SK-N-MC (cell line): ENCODE measurements around the gene ATL1.

Experiments
- DNase-seq: peaks from one replicate; pipeline ENCODE4 v3.0.0-alpha.2; 2011; ENCODE audit warnings: low read depth, low spot score
- H3K27ac ChIP-seq: fragments of 200-600 bp; sonication (generic); 2 replicates; pipeline ENCODE4 v1.5.1; 2016; ENCODE audit warnings: mixed run types
- H3K36me3 ChIP-seq: fragments of 200-600 bp; sonication (generic); 2 replicates; pipeline ENCODE4 v1.6.1; 2017; ENCODE audit warnings: antibody characterized with exemption, low read length, mixed read lengths; ENCODE audit not compliant: insufficient read depth
- H3K4me3 ChIP-seq: fragments of 200-600 bp; sonication (generic); 2 replicates; pipeline ENCODE4 v1.5.1; 2016
- H3K9ac ChIP-seq: fragments of 200-600 bp; sonication (generic); 2 replicates; pipeline ENCODE4 v1.8.0; 2017; ENCODE audit warnings: mixed run types, mixed read lengths; ENCODE audit not compliant: insufficient read length
- H3K9me3 ChIP-seq: fragments of 200-600 bp; sonication (generic); 2 replicates; pipeline ENCODE4 v1.6.1; 2017; ENCODE audit warnings: low read depth, mild to moderate bottlenecking, antibody characterized with exemption, low read length, moderate library complexity, mixed read lengths
- EZH2 ChIP-seq: fragments of 200-600 bp; sonication (generic); IDR thresholded peaks from one replicate; pipeline ENCODE4 v1.6.1; 2017; ENCODE audit warnings: antibody characterized with exemption
- FOXP2 ChIP-seq: optimal IDR thresholded peaks from 2 replicates; pipeline ENCODE3; 2011; ENCODE audit warnings: mild to moderate bottlenecking, moderate library complexity; ENCODE audit not compliant: insufficient read depth; ENCODE audit errors: extremely low read length, control extremely low read depth
- POLR2AphosphoS5 ChIP-seq: IDR thresholded peaks from 2 replicates; pipeline ENCODE4 v1.6.1; 2012; ENCODE audit warnings: mild to moderate bottlenecking, low read depth, low read length, borderline replicate concordance

The ATL1 gene

GRCh38 chr14:50559990-50560930 is at the start of gene ATL1:
ATL1 (plus strand) TSS chr14:50560145; CDS start chr14:50560266, 121 bp downstream.
- TF ChIP-seq POLR2AphosphoS5 (no peak), EZH2 (no peak), FOXP2 (peak; percentile 51)
- Histone ChIP-seq H3K27ac (no peak within 1 kb of the TSS), H3K9me3 (no peaks in the 10 kb centered on the region), H3K9ac (peak within 1 kb of the TSS; percentile 59), H3K36me3 (no peaks in the 10 kb centered on the region), H3K4me3 (peak within 1 kb of the TSS; percentile 81)
- DNase-seq: no peak

- no peak for TF ChIP-seq FOXP2
- no peak for TF ChIP-seq POLR2AphosphoS5
- peaks cover 7% of the 10 kb centered on the region; the same call in 1 of the 2 replicates for H3K9me3 ChIP-seq
- H3K9ac ChIP-seq: no peak overlapping the region
- H3K36me3 ChIP-seq: peaks cover 4% of the 10 kb centered on the region; the same call in 1 of the 2 replicates
- H3K27ac ChIP-seq: no peak overlapping the region
- DNase-seq: no peak
- H3K4me3 ChIP-seq: no peak overlapping the region
These were observed 49.8 kb upstream of the ATL1 start for GRCh38 chr14:50510157-50510556.

- H3K36me3 ChIP-seq: peaks cover 13% of the 10 kb centered on the region
- peaks cover 7% of the 10 kb centered on the region; the same call in 1 of the 2 replicates for H3K9me3 ChIP-seq
- no peak overlapping the region for H3K27ac ChIP-seq
- TF ChIP-seq EZH2 (no peak), POLR2AphosphoS5 (no peak), FOXP2 (no peak)
- no peak overlapping the region for H3K9ac ChIP-seq
- no peak for DNase-seq
- no peak overlapping the region for H3K4me3 ChIP-seq
These were observed 47.5 kb upstream of the ATL1 start for GRCh38 chr14:50512463-50512862.

GRCh38 chr14:50516091-50516490 is 43.9 kb upstream of the ATL1 start:
- no peak for TF ChIP-seq POLR2AphosphoS5
- no peak for TF ChIP-seq FOXP2
- no peak for TF ChIP-seq EZH2

GRCh38 chr14:50520947-50521815 is 38.8 kb upstream of the ATL1 start:
- DNase-seq: no peak
- H3K36me3 ChIP-seq: peaks cover 9% of the 10 kb centered on the region; the same call in 1 of the 2 replicates
- H3K4me3 ChIP-seq: no peak overlapping the region
- H3K9ac ChIP-seq: no peak overlapping the region
- H3K9me3 ChIP-seq: no peaks in the 10 kb centered on the region
- H3K27ac ChIP-seq: no peak overlapping the region
- TF ChIP-seq FOXP2 (no peak), POLR2AphosphoS5 (no peak), EZH2 (no peak)

More at GRCh38 chr14:50516091-50516490, 43.9 kb upstream of the ATL1 start:
- Histone ChIP-seq H3K4me3 (no peak overlapping the region), H3K9me3 (peaks cover 7% of the 10 kb centered on the region; the same call in 1 of the 2 replicates), H3K9ac (no peak overlapping the region), H3K36me3 (peaks cover 13% of the 10 kb centered on the region), H3K27ac (no peak overlapping the region)
- DNase-seq: no peak

- TF ChIP-seq EZH2 (no peak), FOXP2 (no peak), POLR2AphosphoS5 (no peak)
- no peak for DNase-seq
- Histone ChIP-seq H3K36me3 (peaks cover 6% of the 10 kb centered on the region; the same call in 1 of the 2 replicates), H3K9me3 (no peaks in the 10 kb centered on the region), H3K9ac (no peak overlapping the region), H3K27ac (no peak overlapping the region), H3K4me3 (no peak overlapping the region)
These were observed 38.0 kb upstream of the ATL1 start for GRCh38 chr14:50521912-50522341.

- H3K4me3 ChIP-seq: no peak overlapping the region
- TF ChIP-seq FOXP2: no peak
- TF ChIP-seq EZH2: no peak
- TF ChIP-seq POLR2AphosphoS5: no peak
- no peak for DNase-seq
- H3K9me3 ChIP-seq: no peaks in the 10 kb centered on the region
- H3K36me3 ChIP-seq: peaks cover 6% of the 10 kb centered on the region; the same call in 1 of the 2 replicates
- H3K9ac ChIP-seq: no peak overlapping the region
- H3K27ac ChIP-seq: no peak overlapping the region
These were observed 36.5 kb upstream of the ATL1 start for GRCh38 chr14:50523271-50524041.
